HCT116 (cell line): ENCODE data around the gene PELO.

Experiments used
- CEBPB ChIP-seq: IDR thresholded peaks from 2 replicates; pipeline ENCODE4 v1.6.1; 2012; ENCODE audit warnings: low read depth
- ELF1 ChIP-seq: IDR thresholded peaks from 2 replicates; pipeline ENCODE4 v1.6.1; 2012; ENCODE audit warnings: low read depth, borderline replicate concordance
- EZH2 ChIP-seq: fragments of 200-600 bp; sonication (generic); IDR thresholded peaks from 2 replicates; pipeline ENCODE4 v1.6.1; 2017; ENCODE audit warnings: antibody characterized with exemption, mixed run types
- EZH2phosphoT487 ChIP-seq: fragments of 200-600 bp; IDR thresholded peaks from 2 replicates; pipeline ENCODE4 v1.6.1; 2018; ENCODE audit warnings: antibody characterized with exemption, borderline replicate concordance
- JUND ChIP-seq: IDR thresholded peaks from 2 replicates; pipeline ENCODE4 v1.6.1; 2012
- POLR2A ChIP-seq: IDR thresholded peaks from 2 replicates; pipeline ENCODE4 v1.7.0; 2011; ENCODE audit warnings: borderline replicate concordance; ENCODE audit not compliant: insufficient read depth, insufficient read length; ENCODE audit errors: extremely low read depth
- RAD21 ChIP-seq: IDR thresholded peaks from 2 replicates; pipeline ENCODE4 v1.6.1; 2012; ENCODE audit warnings: low read depth, mild to moderate bottlenecking
- SIN3A ChIP-seq: IDR thresholded peaks from 2 replicates; pipeline ENCODE4 v1.6.1; 2012; ENCODE audit warnings: low read depth
- TF ChIP-seq, protein P1 (sequence below), 3 experiments: fragments of 200-600 bp in 1 of 3; sonication (generic) in 1 of 3; IDR thresholded peaks in 2 of 3; conservative IDR thresholded peaks in 1 of 3; 2 replicates each; pipeline ENCODE4 v1.5.1; 2012 to 2017; ENCODE audit warnings: low read depth in 2 of 3, low read length in 2 of 3, antibody characterized with exemption in 1 of 3, borderline replicate concordance in 1 of 3, control low read depth in 1 of 3, mild to moderate bottlenecking in 1 of 3, mixed read lengths in 1 of 3, mixed run types in 1 of 3, moderate library complexity in 1 of 3; ENCODE audit not compliant: insufficient read depth in 1 of 3
- TF ChIP-seq, protein P2 (sequence below): IDR thresholded peaks from 2 replicates; pipeline ENCODE4 v1.6.1; 2012; ENCODE audit warnings: low read depth

DNA sequence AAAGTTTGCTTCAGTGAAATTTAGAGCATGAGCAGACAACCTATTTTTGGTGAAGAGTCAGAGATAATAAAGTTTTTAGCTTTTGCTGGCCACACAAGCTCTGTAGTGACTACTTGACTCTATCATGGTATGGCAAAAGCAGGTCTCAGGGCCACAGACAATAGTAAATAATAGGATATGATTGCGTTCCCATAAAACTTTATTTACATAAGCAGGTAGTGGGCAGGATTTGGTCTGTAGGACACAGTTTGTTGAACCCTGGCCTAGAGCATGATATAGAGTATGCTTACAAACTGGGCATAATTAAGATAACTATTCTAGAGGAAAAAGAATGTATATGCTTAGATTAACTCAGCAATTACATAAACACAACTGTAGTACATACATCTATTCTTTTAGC, 30.1 kb downstream of the PELO start:
- TF ChIP-seq ELF1 (no peak), POLR2A (no peak), EZH2 (no peak), RAD21 (no peak), EZH2phosphoT487 (no peak), JUND (no peak), CEBPB (no peak), SIN3A (no peak)
- TF ChIP-seq, protein P1, sequence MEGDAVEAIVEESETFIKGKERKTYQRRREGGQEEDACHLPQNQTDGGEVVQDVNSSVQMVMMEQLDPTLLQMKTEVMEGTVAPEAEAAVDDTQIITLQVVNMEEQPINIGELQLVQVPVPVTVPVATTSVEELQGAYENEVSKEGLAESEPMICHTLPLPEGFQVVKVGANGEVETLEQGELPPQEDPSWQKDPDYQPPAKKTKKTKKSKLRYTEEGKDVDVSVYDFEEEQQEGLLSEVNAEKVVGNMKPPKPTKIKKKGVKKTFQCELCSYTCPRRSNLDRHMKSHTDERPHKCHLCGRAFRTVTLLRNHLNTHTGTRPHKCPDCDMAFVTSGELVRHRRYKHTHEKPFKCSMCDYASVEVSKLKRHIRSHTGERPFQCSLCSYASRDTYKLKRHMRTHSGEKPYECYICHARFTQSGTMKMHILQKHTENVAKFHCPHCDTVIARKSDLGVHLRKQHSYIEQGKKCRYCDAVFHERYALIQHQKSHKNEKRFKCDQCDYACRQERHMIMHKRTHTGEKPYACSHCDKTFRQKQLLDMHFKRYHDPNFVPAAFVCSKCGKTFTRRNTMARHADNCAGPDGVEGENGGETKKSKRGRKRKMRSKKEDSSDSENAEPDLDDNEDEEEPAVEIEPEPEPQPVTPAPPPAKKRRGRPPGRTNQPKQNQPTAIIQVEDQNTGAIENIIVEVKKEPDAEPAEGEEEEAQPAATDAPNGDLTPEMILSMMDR (IDR thresholded peaks at IDR 0.05 in 2 of 3, conservative IDR thresholded peaks at IDR 0.05 in 1 of 3; ENCODE audit: borderline replicate concordance in 1 of 3, insufficient read depth in 1 of 3, low read depth in 2 of 3, low read length in 2 of 3) = no peak
- TF ChIP-seq, protein P2, sequence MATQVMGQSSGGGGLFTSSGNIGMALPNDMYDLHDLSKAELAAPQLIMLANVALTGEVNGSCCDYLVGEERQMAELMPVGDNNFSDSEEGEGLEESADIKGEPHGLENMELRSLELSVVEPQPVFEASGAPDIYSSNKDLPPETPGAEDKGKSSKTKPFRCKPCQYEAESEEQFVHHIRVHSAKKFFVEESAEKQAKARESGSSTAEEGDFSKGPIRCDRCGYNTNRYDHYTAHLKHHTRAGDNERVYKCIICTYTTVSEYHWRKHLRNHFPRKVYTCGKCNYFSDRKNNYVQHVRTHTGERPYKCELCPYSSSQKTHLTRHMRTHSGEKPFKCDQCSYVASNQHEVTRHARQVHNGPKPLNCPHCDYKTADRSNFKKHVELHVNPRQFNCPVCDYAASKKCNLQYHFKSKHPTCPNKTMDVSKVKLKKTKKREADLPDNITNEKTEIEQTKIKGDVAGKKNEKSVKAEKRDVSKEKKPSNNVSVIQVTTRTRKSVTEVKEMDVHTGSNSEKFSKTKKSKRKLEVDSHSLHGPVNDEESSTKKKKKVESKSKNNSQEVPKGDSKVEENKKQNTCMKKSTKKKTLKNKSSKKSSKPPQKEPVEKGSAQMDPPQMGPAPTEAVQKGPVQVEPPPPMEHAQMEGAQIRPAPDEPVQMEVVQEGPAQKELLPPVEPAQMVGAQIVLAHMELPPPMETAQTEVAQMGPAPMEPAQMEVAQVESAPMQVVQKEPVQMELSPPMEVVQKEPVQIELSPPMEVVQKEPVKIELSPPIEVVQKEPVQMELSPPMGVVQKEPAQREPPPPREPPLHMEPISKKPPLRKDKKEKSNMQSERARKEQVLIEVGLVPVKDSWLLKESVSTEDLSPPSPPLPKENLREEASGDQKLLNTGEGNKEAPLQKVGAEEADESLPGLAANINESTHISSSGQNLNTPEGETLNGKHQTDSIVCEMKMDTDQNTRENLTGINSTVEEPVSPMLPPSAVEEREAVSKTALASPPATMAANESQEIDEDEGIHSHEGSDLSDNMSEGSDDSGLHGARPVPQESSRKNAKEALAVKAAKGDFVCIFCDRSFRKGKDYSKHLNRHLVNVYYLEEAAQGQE = no peak
